H9 (cell line): ENCODE data around the gene AKR1E2. TPM values are rescaled to one million over a fixed set of nuclear protein-coding genes. Genes with fewer than 3 reads are reported as not detected.

ENCODE experiments used
- DNase-seq: peaks from one replicate; pipeline ENCODE4 v3.0.0-alpha.2; 2017
- H2AFZ ChIP-seq: one replicate; pipeline ENCODE4 v1.6.1; 2013; ENCODE audit warnings: mild to moderate bottlenecking, low read length, control low read depth, moderate library complexity
- H2AK5ac ChIP-seq: 2 replicates; pipeline ENCODE4 v1.6.1; 2013; ENCODE audit warnings: low read length, control low read depth, mixed read lengths; ENCODE audit not compliant: insufficient read length
- H2BK120ac ChIP-seq: one replicate; pipeline ENCODE4 v1.6.1; 2013; ENCODE audit warnings: low read depth, mild to moderate bottlenecking, low read length, control low read depth, inconsistent platforms; ENCODE audit not compliant: poor library complexity, severe bottlenecking
- H2BK12ac ChIP-seq: 2 replicates; pipeline ENCODE4 v1.6.1; 2013; ENCODE audit warnings: low read length, control low read depth, mixed read lengths, low read depth; ENCODE audit not compliant: insufficient read length
- H2BK15ac ChIP-seq: 2 replicates; pipeline ENCODE4 v1.6.1; 2013; ENCODE audit warnings: low read depth, low read length, control low read depth
- H2BK20ac ChIP-seq: one replicate; pipeline ENCODE4 v1.6.1; 2013; ENCODE audit warnings: low read depth, mild to moderate bottlenecking, low read length, control low read depth, inconsistent platforms; ENCODE audit not compliant: poor library complexity, severe bottlenecking
- H2BK5ac ChIP-seq: 2 replicates; pipeline ENCODE4 v1.6.1; 2013; ENCODE audit warnings: low read length, control low read depth, mixed read lengths; ENCODE audit not compliant: insufficient read length
- H3K14ac ChIP-seq: 2 replicates; pipeline ENCODE4 v1.6.1; 2013; ENCODE audit warnings: low read length, control low read depth; ENCODE audit not compliant: insufficient read depth
- H3K18ac ChIP-seq: 2 replicates; pipeline ENCODE4 v1.6.1; 2013; ENCODE audit warnings: low read depth, mild to moderate bottlenecking, mixed read lengths, low read length, control low read depth; ENCODE audit not compliant: insufficient read length
- H3K23ac ChIP-seq: 2 replicates; pipeline ENCODE4 v1.6.1; 2013; ENCODE audit warnings: low read length, control low read depth, mixed read lengths, low read depth; ENCODE audit not compliant: insufficient read length
- H3K23me2 ChIP-seq: 2 replicates; pipeline ENCODE4 v1.6.1; 2013; ENCODE audit warnings: low read depth, mild to moderate bottlenecking, mixed read lengths, low read length, control low read depth; ENCODE audit not compliant: insufficient read length, poor library complexity, severe bottlenecking
- H3K27ac ChIP-seq: 2 replicates; pipeline ENCODE4 v1.5.1; 2013; ENCODE audit warnings: low read length, control low read depth, mixed read lengths, low read depth; ENCODE audit not compliant: insufficient read length
- H3K27me3 ChIP-seq: 2 replicates; pipeline ENCODE4 v1.6.1; 2013; ENCODE audit warnings: low read length, control low read depth, inconsistent platforms; ENCODE audit not compliant: insufficient read depth
- H3K4ac ChIP-seq: 2 replicates; pipeline ENCODE4 v1.6.1; 2013; ENCODE audit warnings: low read depth, mild to moderate bottlenecking, control low read depth, inconsistent platforms, low read length, moderate library complexity
- H3K4me1 ChIP-seq: 2 replicates; pipeline ENCODE4 v1.6.1; 2013; ENCODE audit warnings: low read length, control low read depth, inconsistent platforms; ENCODE audit not compliant: insufficient read depth
- H3K4me2 ChIP-seq: 2 replicates; pipeline ENCODE4 v1.6.1; 2013; ENCODE audit warnings: low read length, control low read depth, mixed read lengths; ENCODE audit not compliant: insufficient read length, insufficient read depth
- H3K56ac ChIP-seq: 2 replicates; pipeline ENCODE4 v1.6.1; 2013; ENCODE audit warnings: low read depth, mild to moderate bottlenecking, mixed read lengths, low read length, control low read depth; ENCODE audit not compliant: insufficient read length
- H3K79me1 ChIP-seq: 2 replicates; pipeline ENCODE4 v1.6.1; 2013; ENCODE audit warnings: low read depth, mild to moderate bottlenecking, moderate library complexity, low read length, control low read depth, inconsistent platforms; ENCODE audit not compliant: insufficient read depth, poor library complexity, severe bottlenecking
- H3K79me2 ChIP-seq: 2 replicates; pipeline ENCODE4 v1.6.1; 2013; ENCODE audit warnings: low read length, control low read depth, inconsistent platforms; ENCODE audit not compliant: insufficient read depth
- H3K9ac ChIP-seq: 2 replicates; pipeline ENCODE4 v1.6.1; 2013; ENCODE audit warnings: low read length, control low read depth, mixed read lengths; ENCODE audit not compliant: insufficient read length; ENCODE audit errors: extremely low read depth
- H3K9me3 ChIP-seq: one replicate; pipeline ENCODE4 v1.6.1; 2013; ENCODE audit warnings: low read depth, low read length, inconsistent platforms; ENCODE audit not compliant: control insufficient read depth
- H3T11ph ChIP-seq: one replicate; pipeline ENCODE4 v1.6.1; 2013; ENCODE audit warnings: mild to moderate bottlenecking, low read length, control low read depth, inconsistent platforms
- H4K20me1 ChIP-seq: one replicate; pipeline ENCODE4 v1.6.1; 2013; ENCODE audit not compliant: control insufficient read depth, insufficient read length, insufficient read depth
- H4K5ac ChIP-seq: 2 replicates; pipeline ENCODE4 v1.6.1; 2013; ENCODE audit warnings: low read depth, mild to moderate bottlenecking, mixed read lengths, low read length, control low read depth; ENCODE audit not compliant: insufficient read length
- H4K8ac ChIP-seq: replicated peaks from 2 replicates; pipeline ENCODE4 v1.6.1; 2013; ENCODE audit warnings: low read length, control low read depth, mixed read lengths, low read depth; ENCODE audit not compliant: insufficient read length
- H4K91ac ChIP-seq: 2 replicates; pipeline ENCODE4 v1.6.1; 2013; ENCODE audit warnings: low read depth, mild to moderate bottlenecking, moderate library complexity, mixed read lengths, low read length, control low read depth; ENCODE audit not compliant: insufficient read length
- H3K27ac Mint-ChIP-seq, 3 experiments: 2 replicates in 2 of 3; 3 replicates in 1 of 3; pipeline ENCODE4 v1.8.0; 2020 to 2021; ENCODE audit warnings: mixed read lengths in 3 of 3, mild to moderate bottlenecking in 1 of 3, moderate library complexity in 1 of 3
- H3K27me3 Mint-ChIP-seq: 2 replicates; pipeline ENCODE4 v1.8.0; 2021; ENCODE audit warnings: low read depth, mild to moderate bottlenecking, moderate library complexity, mixed read lengths
- H3K36me3 Mint-ChIP-seq, 3 experiments: 2 replicates in 2 of 3; 3 replicates in 1 of 3; pipeline ENCODE4 v1.8.0; 2020 to 2021; ENCODE audit warnings: low read depth in 3 of 3, mixed read lengths in 3 of 3; ENCODE audit not compliant: insufficient read depth in 1 of 3
- H3K4me1 Mint-ChIP-seq, 2 experiments: 2 replicates each; pipeline ENCODE4 v1.8.0; 2020; ENCODE audit warnings: mixed read lengths in 2 of 2
- H3K4me3 Mint-ChIP-seq, 2 experiments: 2 replicates in 1 of 2; 3 replicates in 1 of 2; pipeline ENCODE4 v1.8.0; 2020 to 2021; ENCODE audit warnings: mild to moderate bottlenecking in 2 of 2, mixed read lengths in 2 of 2, moderate library complexity in 1 of 2
- H3K9me3 Mint-ChIP-seq, 2 experiments: 2 replicates in 1 of 2; 3 replicates in 1 of 2; pipeline ENCODE4 v1.8.0; 2020; ENCODE audit warnings: mild to moderate bottlenecking in 2 of 2, mixed read lengths in 2 of 2, moderate library complexity in 1 of 2
- CTCF ChIP-seq: fragments of 200-600 bp; sonication (generic); conservative IDR thresholded peaks from 3 replicates; pipeline ENCODE4 v1.8.0; 2021; ENCODE audit warnings: antibody characterized with exemption, mild to moderate bottlenecking
- WGBS: extraction: QIAGEN DNeasy Blood & Tissue Kit; methylation state at CpG from one replicate; pipeline ENCODE4 v1.1.7; 2013; ENCODE audit warnings: missing lambda C conversion rate, low lambda C conversion rate, mixed read lengths; ENCODE audit not compliant: insufficient read length; ENCODE audit errors: extremely low coverage; 5-methylcytosine and 5-hydroxymethylcytosine counted together
- total RNA-seq: library from RNA; stranded (reverse); gene quantifications from 2 replicates; pipeline ENCODE4 v1.2.1, GENCODE V29; 2021

The AKR1E2 gene
- total RNA-seq, 1 experiment from 2014 or later = 2.2 TPM

GRCh38 chr10:4830551-4830950, 4.5 kb downstream of the AKR1E2 start:
- no peak overlapping the region for H3K27ac ChIP-seq
- H2BK5ac ChIP-seq = no peak overlapping the region
- no peak overlapping the region for H3K9ac ChIP-seq
- no peak overlapping the region for H2AK5ac ChIP-seq
- H3K4ac ChIP-seq = no peak overlapping the region
- no peak overlapping the region for H2BK15ac ChIP-seq
- H4K5ac ChIP-seq = no peak overlapping the region
- H3K27me3 ChIP-seq = no peaks in the 10 kb centered on the region
- no peak overlapping the region for H3K56ac ChIP-seq
- H2BK12ac ChIP-seq = no peak overlapping the region
- H2AFZ ChIP-seq = no peak overlapping the region
- Mint-ChIP-seq H3K4me3 (no peak overlapping the region), H3K4me1 (peaks cover 0 to 4% of the 10 kb centered on the region in 2 experiments; a peak in 1 of 4 replicates), H3K9me3 (peaks cover 8 to 61% of the 10 kb centered on the region in 2 experiments), H3K27ac (no peak overlapping the region), H3K36me3 (peaks cover 2 to 11% (median 5%) of the 10 kb centered on the region in 3 experiments; a peak in 4 of 7 replicates), H3K27me3 (peaks cover 19% of the 10 kb centered on the region)
- no peaks in the 10 kb centered on the region for H3K79me2 ChIP-seq
- no peak overlapping the region for H3K14ac ChIP-seq
- H2BK120ac ChIP-seq = no peak overlapping the region
- no peak for TF ChIP-seq CTCF
- H3K23ac ChIP-seq = no peak overlapping the region
- no peak overlapping the region for H3T11ph ChIP-seq
- no peaks in the 10 kb centered on the region for H3K23me2 ChIP-seq
- no peak overlapping the region for H3K4me2 ChIP-seq
- no CpG with 5 or more reads among the region's 8 CpGs for WGBS
- H3K18ac ChIP-seq = no peak overlapping the region
- no peaks in the 10 kb centered on the region for H3K9me3 ChIP-seq
- no peak overlapping the region for H4K91ac ChIP-seq
- H3K79me1 ChIP-seq = no peaks in the 10 kb centered on the region
- H4K20me1 ChIP-seq = no peaks in the 10 kb centered on the region
- H3K4me1 ChIP-seq = no peaks in the 10 kb centered on the region
- no peak for DNase-seq
- no peak overlapping the region for H4K8ac ChIP-seq
- no peak overlapping the region for H2BK20ac ChIP-seq
